GM21737 (cell line): Measurements from ENCODE around the gene TCF7L2.

Experiments used
- ATAC-seq: cut with Tn5 transposase; IDR thresholded peaks from one replicate; pipeline ENCODE4 v1.9.1; 2021; ENCODE audit warnings: mild to moderate bottlenecking, moderate library complexity; ENCODE audit not compliant: unreplicated experiment

TCF7L2 gene

DNA sequence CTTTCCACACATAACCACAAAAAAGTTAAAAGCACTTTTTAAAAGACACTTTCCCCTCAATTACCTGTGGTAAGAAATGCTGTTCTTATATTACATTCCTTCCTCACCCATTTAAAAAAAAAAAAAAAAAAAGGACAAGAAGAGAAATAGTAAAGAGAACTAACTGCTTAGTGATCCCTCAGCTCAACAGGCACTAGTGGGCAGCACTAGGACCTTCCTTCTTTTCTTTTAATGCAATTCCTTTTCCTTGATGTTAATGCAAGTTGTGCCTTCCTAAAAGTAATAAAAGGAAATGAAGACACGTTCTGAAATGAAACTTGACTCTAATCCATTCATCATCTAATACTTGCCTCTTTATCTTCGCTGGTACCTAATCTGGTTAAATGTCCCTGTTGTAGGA, 189.7 kb downstream of the TCF7L2 start:
- no peak for ATAC-seq

DNA sequence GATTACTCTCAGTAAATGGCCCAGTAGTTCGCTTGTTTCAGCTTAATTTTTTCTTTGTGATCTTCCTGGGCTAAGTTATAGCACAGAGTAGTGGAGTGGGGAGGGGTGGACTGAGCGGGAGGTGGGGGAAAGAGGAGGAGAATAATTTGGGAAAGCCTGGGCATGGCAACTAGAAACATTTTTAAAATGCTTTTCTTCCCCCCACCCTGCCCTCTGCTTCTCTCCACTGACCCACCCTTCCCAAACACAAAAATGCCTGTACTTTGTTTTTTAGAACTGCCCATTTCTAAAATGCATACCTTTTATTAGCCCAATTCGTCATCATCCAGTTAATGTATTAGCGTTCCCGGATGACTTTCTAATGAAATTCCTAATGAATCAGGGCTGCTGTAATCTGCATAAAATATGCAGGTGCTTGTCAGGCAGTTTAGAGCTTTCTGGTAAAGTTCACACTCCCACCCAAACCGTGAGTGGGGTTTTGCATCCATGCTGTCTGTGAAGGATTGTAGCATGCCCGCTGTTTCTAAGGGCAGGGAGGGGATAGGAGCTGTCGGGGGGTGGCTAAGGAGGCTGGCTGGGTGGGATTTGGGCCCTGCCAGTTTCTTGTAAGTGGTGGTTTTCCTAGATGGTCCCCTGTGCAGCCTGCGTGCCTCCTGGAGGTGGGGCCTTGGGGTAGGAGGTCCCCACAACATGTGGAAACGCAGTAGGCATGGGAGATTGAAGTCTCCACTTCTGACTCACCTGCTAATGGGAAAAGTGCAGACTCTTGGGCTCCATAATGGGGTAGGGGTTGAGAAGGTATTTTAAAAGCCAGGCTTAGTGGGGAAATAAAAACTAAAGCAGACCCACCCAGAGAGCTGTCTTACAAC, 190.3 kb downstream of the TCF7L2 start:
- ATAC-seq, result no peak

DNA sequence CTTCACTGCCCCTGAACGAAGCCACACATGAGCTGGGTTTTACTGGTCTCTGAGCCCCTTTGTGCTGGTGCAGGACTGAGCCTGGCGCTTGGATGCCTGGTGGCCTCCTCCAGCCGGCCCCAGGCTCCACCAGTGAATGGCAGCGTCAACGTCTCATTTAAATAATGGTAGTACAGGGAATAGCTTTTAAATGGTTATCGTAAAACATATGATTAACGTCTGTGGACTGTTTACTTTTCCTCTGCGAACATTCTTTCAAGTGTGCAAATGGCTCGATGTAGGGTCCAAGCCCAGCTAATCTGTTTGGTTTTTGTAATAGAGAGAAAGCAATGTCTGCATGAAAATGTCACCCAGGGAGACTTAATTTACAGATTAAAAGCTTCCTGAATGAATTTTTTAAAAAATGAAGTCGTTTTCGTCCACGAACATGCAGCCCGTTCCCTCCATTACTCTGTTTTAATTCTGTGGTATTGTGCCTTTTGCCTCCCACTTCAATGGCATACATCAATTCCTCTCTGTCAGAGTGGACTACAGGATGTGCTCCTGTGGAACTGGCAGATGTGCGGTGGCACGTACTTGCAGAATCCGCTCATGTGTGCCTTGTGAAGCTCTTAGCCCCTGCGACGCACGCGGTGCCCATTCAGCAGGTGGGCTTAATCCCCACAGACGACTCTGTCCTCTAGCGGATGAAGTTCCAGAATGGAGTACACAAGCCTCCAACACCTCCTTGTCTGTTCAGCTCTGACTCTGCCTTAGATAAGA, 192.7 kb downstream of the TCF7L2 start:
- no peak for ATAC-seq

DNA sequence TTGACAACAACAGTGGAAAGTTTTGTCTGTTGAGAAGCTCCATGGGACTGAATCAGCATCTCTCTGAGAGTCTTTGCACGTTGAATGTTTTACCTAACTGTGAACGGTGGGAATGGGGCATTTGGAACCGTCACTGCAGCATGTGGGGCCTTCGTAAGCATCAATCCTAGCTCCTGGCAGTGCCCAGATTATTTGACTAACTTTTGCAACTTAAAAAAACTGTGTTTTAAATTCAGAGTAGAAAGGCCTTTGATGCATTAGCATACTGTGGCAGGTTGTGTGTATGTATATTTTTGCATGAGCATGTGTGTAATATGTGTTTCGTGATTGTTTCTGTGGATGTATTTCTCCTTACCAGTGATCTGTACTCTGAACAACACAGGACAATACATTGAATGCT, 194.5 kb downstream of the TCF7L2 start:
- no peak for ATAC-seq

DNA sequence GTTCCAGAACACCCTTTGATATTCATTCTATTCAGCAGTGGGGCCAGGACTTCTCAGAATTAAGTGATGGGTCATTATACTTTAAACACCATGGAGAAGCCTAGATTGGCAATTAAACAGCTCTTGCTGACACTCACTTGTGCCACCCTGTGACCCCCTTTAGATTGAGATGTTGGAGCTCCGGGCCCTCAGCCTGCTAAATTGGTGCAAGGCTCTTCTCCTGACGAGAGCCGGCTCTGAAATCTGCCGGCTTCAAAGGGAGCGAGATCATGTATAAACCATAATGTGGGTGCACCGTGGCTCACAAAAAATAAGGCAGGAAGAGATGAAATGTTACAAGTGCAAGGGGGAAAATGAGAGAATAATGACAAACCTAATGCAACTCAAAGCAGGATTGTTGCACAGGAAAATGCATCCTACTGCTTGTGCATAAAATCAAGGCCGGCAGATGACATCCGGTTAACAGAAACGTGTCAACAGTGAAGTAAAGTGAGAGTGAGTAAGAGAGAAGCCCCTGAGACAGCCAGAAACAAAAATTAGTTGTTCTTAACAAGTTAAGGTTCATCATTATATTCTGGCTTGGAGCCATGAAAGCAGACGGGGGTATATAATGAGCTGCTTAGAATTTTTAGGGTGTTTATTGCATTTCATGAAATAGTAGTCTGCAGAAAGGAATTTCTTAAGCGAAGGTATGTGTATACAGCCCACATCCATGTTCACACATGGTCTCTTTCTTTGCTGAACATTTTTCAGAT, 198.2 kb downstream of the TCF7L2 start:
- no peak for ATAC-seq

DNA sequence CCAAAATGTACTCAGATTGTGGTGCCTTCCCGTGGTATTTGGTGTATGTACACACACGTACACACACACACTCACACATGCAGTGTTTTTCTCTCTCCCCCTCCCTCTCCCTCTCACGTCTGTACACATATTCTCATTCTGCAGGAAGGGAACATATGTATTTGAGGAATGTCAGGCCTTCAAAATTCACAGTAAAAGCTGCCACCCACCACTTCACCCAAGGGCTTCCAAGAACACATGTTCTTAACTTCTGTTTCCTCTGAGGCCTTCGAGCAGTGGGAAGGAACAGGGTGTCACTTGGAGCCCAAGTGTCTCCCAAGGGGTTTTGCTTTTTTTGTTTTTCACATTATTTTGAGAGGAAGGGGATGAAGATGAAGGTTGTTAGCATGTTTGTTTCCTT, 198.9 kb downstream of the TCF7L2 start:
- no peak for ATAC-seq

DNA sequence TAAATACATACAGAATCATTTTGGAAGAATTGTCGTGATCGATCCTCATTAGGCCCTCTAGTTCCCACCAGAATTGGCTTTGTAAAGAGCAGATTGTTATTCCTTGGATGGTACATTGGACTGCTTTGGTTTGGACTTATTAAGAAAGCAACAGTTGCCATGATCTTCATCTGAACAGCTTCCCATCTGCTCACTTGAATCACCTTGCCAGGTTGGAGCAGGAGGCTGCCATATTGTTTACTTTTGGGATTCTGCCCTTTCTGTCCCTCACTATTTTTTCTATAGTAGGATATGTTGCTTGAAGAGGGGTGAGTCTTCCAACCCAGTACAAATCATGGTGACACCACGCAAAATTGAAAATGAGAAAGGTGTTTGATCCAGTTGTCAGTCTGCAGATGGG, 199.6 kb downstream of the TCF7L2 start:
- ATAC-seq, result no peak

DNA sequence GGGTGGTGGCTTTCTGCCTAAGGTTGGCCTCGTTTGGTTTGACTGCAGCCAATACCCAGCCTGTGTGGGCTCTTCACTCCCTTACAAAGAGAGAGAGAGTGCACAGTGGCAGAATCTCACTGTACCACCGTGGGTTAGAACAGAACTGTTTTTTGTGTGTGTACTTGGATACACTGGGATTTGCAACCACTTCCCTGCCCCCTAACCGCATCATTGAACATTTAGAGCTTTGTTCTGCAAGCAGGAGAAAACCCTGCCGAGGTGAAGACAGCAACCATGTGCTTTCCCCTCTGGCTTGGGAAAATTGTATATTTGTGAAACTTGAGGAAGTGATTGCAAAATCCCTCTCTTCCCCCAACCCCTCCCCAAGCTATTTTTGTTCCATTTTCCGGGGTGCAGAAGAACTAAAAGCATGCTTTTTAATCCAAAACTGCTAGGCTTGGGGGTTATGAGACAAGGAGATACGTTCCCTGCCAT, 201.2 kb downstream of the TCF7L2 start:
- no peak for ATAC-seq

DNA sequence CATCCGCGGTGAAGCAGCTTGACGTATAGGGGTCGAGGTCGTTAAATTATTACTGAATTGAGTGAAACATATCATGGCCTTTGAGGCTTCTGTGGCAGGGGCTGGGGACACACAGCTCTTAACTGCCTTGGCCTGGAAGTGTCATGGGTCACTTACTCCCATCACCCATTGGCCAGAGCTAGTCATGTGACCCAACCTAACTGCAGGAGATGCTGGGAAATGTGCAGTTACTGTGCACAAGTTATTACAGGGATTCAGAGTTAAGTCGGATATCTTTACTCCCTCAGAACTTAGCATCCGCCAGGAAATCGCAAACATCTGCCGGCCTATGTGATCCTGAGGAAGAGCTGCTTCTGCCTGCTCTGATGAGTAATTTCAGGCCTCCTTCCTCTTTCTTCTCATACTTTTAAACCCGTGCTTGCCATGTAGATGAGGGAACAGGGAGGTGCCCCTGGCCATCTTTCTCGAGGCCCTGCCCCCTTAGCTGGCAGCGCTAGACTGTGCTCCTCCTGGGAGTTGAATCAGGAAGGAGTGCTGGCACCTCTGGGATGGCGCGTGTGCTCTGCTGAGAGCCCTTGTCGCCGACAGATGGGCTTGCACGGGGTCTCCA, 203.6 kb downstream of the TCF7L2 start:
- no peak for ATAC-seq

DNA sequence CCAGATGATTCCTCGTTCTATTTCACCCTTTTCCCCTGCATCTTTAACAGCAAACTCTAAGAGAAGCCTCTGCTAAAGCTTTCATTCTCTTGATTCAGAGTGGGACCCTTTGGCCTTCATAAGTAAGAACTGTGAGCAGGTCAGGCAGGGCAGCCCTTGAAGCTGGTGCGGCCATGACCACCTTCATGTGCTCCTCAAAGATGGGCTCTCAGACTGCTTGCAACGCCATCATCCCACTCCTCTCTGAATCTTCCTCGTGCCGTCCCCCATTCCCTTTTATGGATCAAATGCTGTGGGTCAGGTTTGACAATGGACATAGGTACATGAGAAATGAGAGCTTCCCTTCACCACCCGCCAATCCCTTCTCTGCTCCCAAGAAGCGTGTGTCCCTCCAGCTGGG, 207.4 kb downstream of the TCF7L2 start:
- ATAC-seq, result no peak

DNA sequence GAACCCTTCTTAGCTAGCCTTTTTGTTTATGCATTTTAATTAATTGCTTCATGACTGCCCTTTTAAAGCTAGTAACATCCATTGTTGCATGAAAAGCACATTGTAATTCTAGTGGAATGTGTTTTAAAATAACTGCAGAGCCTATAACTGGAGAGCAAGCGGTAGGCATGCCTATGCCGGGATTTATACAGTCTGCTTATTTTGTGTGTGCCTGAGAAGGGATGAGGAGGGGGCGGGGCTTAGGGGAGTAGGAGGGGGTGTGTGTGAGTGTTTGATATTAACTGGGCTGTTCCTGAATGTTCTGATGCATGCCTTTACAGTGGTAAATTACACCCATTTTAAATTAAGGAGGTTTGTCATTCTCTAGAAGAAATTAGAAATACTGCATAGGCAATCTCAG, 208.1 kb downstream of the TCF7L2 start:
- ATAC-seq, result no peak

DNA sequence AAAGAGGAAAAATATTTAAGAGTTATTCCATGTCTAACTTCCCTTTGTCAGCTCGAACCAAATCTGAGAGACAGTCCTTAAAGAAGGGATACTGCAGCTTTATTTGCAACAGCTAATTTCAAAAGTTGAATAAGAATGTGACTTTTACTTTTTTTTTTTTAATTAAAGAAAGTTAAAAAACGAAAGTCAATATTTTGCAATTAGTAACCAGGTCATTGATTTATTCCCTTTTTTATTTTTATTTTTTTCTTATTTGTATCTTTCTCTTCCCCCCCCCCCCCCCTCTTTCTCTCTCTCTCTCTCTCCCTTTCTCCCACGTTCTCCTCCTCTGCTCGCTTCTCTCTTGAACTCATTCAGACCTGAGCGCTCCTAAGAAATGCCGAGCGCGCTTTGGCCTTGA, 209.5 kb downstream of the TCF7L2 start:
- ATAC-seq, result no peak

DNA sequence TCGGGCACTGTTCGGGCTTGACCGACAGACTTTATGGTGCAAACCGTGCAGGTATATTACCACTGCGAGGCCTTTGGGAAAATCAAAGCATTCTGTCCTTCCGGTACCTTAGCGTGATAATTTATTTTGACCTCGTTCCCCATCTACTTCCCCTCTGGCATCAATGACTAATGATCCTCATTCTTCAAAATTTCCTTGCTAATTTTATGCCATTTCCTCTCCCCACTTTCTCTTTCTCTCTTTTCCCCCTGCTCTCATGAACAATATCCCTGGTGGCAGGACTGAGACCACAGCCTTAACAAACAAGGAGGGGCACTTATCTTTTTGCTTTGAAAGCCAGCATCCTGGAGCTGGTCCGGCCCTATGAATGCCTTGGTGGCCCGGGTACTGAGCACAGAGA, 210.6 kb downstream of the TCF7L2 start:
- no peak for ATAC-seq

DNA sequence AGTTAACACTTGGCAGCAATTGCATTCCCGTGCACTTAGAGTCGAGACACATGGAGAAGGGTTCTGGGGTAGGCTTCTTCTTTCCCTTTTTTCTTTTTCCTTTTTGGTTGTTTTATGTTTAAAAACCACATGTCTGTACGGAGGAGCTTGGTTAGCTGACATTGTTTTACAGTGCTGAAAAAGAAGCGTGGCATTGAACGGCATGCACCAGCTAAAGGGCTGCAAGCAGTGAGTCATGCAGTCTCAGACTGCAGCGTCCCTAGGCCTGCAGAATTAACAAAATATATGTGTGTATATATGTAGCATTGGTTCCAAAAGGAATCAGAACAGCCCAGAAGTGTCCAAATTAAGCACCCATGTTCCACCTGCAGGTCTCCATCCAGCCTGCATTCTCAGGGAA, 211.0 kb downstream of the TCF7L2 start:
- no peak for ATAC-seq

DNA sequence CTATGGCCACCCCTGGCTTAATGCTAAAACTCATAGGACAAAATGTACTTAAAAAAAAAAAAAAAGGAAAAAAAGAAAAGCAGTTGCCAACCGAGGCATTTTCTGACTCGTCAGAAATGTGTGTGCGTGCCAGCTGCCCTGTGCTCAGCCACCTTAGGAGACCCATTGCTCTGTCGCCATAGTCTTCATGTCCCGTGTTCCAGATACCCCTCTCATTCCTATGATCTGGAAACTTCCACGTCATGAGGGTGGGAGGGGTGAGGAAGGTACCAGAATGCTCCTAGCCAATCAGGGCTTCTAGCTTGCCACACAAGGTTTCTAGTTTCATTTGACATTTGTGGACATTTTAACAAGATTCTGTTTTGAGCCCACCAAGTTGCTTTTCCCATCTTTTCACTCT, 212.9 kb downstream of the TCF7L2 start:
- ATAC-seq, result no peak

DNA sequence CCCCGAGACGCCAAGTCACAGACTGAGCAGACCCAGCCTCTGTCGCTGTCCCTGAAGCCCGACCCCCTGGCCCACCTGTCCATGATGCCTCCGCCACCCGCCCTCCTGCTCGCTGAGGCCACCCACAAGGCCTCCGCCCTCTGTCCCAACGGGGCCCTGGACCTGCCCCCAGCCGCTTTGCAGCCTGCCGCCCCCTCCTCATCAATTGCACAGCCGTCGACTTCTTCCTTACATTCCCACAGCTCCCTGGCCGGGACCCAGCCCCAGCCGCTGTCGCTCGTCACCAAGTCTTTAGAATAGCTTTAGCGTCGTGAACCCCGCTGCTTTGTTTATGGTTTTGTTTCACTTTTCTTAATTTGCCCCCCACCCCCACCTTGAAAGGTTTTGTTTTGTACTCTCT, 215.6 kb downstream of the TCF7L2 start:
- ATAC-seq, result no peak

DNA sequence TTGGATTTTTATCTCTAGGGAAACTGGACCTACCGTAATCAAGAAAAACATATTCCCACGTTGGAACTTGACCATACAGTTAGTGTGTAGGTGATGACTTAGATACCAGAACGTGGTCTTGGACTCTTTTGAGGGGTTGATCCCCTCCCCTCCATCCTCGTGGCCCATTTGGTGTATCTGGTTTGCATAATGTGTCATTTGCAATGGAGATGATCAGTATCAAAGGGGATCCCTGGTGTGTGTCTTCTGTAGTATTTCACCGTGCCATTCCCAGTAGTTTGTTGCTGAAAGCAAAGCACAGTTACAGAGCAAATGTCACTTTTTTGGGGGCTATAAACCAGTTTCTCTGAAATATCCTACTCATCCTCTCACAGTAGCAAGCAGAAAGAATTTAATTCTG, 217.7 kb downstream of the TCF7L2 start:
- ATAC-seq, result no peak

DNA sequence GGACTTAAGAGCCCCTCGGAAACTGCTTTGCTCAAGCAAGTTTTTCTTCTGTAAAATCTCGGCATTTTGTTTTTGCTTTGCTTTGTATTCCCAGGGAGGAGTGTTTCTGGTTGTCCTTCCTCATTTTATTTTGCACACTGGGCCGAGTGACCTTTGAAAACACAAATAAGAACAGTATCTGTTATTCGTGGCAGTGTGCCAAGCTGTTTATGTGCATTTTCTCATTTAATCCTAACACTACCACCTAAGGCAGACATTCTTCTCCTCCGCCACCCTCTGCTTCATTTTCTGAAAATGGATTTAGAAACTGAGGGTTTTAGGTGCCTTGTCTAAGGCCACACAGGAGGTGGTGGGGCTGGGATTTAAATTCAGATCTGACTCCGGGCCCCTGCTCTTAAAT, 218.5 kb downstream of the TCF7L2 start:
- ATAC-seq, result no peak

DNA sequence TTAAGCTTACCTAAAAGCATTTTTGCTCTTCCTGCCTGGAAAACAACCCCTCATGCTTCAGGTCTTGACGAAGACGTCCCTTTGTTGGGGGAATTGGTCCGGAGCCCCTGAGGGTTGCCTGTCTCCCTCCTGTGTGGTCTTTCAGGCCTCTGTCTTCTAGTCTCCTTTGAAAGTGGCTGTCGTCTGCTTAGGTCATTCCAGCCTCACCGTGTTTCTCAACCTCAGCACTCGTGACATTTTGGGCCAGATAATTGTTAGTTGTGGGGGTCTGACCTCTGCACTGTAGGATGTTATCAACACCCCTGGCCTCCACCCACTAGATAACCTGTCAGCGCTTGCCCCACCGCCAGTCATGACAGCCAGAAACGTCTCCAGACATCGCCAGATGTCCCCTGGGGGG, 219.1 kb downstream of the TCF7L2 start:
- ATAC-seq, result no peak

DNA sequence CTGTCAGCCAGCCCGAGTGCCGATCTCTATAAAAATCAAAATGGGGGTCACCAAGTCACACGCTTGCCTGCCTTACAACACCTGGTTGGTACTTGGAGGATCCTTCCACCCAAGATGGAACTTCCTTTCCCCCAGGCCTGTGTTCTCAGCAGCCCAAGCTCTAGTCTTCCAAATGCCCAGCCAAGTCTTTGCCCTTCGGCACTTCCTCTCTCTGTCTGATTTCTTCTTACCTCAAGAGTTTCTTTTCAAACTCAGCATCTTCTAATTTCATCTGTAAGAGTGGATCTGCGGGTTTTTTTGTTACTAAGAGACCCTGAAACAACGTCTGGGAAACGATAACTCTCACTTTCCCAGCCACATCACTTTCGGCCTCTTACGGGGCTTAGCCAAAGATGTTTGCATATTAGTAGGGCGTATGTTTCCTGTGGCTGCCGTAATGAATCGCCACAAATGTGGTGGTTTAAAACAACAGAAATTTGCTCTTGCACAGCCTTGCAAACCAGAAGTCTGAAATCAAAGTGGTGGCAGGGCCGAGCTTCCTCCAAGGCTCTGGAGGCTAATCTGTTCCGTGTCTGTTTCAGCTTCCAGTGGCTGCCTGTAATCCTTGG, 219.9 kb downstream of the TCF7L2 start:
- ATAC-seq, result peak; percentile 96

DNA sequence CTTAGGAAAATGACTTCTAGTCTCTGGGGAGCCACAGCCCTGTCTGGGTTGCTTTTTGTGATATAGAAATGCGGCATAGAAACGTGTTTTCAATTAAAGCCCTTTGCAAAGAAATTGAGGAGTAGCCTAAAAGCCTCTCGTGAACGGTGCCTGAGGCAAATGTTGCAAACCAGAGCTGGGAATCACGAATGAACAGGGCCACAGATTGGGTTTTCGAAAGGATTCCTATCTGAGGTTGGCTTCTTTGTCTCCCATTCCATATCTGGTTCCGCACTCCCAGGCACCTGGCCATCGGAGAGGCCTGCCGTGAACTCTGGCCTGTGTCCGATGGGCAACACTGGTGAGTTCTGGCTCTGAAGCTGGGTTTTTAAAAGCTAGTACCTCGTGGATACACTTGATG, 221.6 kb downstream of the TCF7L2 start:
- ATAC-seq, result no peak
